Neural cell (in vitro differentiated cells): ENCODE data around the gene VKORC1. TPM values are rescaled to one million over a fixed set of nuclear protein-coding genes. Genes with fewer than 3 reads are reported as not detected.

ENCODE experiments used
- H2AFZ ChIP-seq: fragments of 200-600, 300-800 bp; sonication (generic), shearing (Covaris generic); 2 replicates; pipeline ENCODE4 v1.6.0; 2014; ENCODE audit warnings: low read depth, mild to moderate bottlenecking, antibody characterized with exemption, low read length, moderate library complexity
- H3F3A ChIP-seq: fragments of 200-600 bp; shearing (Covaris generic); 2 replicates; pipeline ENCODE4 v1.6.1; 2016; ENCODE audit warnings: mild to moderate bottlenecking, moderate library complexity, mixed read lengths, antibody characterized with exemption, low read length; ENCODE audit not compliant: insufficient read depth, poor library complexity, severe bottlenecking
- H3K27ac ChIP-seq: fragments of 200-600, 300-800 bp; sonication (generic), shearing (Covaris generic); 2 replicates; pipeline ENCODE4 v1.5.1; 2014; ENCODE audit warnings: mild to moderate bottlenecking, low read length, moderate library complexity
- H3K27me3 ChIP-seq: fragments of 300-800, 200-600 bp; sonication (generic), shearing (Covaris generic); 2 replicates; pipeline ENCODE4 v1.6.0; 2014; ENCODE audit warnings: mild to moderate bottlenecking, low read depth, low read length, moderate library complexity; ENCODE audit not compliant: insufficient read depth
- H3K36me3 ChIP-seq: fragments of 300-800, 200-600 bp; sonication (generic), shearing (Covaris generic); 2 replicates; pipeline ENCODE4 v1.5.1; 2014; ENCODE audit warnings: mild to moderate bottlenecking, antibody characterized with exemption, low read length, moderate library complexity; ENCODE audit not compliant: insufficient read depth
- H3K4me2 ChIP-seq: fragments of 300-800, 200-600 bp; sonication (generic), shearing (Covaris generic); 2 replicates; pipeline ENCODE4 v1.6.0; 2014; ENCODE audit warnings: mild to moderate bottlenecking, low read length
- H3K4me3 ChIP-seq: fragments of 300-800, 200-600 bp; sonication (generic), shearing (Covaris generic); 2 replicates; pipeline ENCODE4 v1.5.1; 2014; ENCODE audit warnings: mild to moderate bottlenecking, low read length, moderate library complexity
- H3K79me2 ChIP-seq: fragments of 200-600 bp; shearing (Covaris generic); replicated peaks from 2 replicates; pipeline ENCODE4 v1.6.0; 2014; ENCODE audit warnings: mild to moderate bottlenecking, low read length, moderate library complexity; ENCODE audit not compliant: insufficient read depth
- H3K9ac ChIP-seq: fragments of 300-800, 200-600 bp; sonication (generic), shearing (Covaris generic); 2 replicates; pipeline ENCODE4 v1.6.1; 2016; ENCODE audit warnings: mild to moderate bottlenecking, low read length, mixed read lengths
- H3K9me2 ChIP-seq: fragments of 200-600 bp; shearing (Covaris generic); 2 replicates; pipeline ENCODE4 v1.6.1; 2016; ENCODE audit warnings: mild to moderate bottlenecking, low read length, mixed read lengths; ENCODE audit not compliant: insufficient read depth
- H3K9me3 ChIP-seq: fragments of 200-600, 300-800 bp; sonication (generic), shearing (Covaris generic); 2 replicates; pipeline ENCODE4 v1.6.1; 2016; ENCODE audit warnings: mild to moderate bottlenecking, mixed run types, low read length, moderate library complexity, mixed read lengths
- H4K20me1 ChIP-seq: fragments of 200-600 bp; shearing (Covaris generic); 2 replicates; pipeline ENCODE4 v1.6.1; 2016; ENCODE audit warnings: mild to moderate bottlenecking, mixed run types; ENCODE audit not compliant: insufficient read depth
- SMC3 ChIP-seq: fragments of 450-650 bp; conservative IDR thresholded peaks from 2 replicates; pipeline ENCODE4 v1.6.1; 2014; ENCODE audit warnings: antibody characterized with exemption, mild to moderate bottlenecking, moderate library complexity; ENCODE audit not compliant: poor library complexity
- polyA plus RNA-seq: library from polyadenylated mRNA; depleted of rRNA; stranded (reverse); fragments of >200 nt; gene quantifications from 2 replicates; pipeline ENCODE4 v1.2.3, GENCODE V29; 2014

The VKORC1 gene
- polyA plus RNA-seq, 1 donor from 2014 or later, result 105 TPM

GRCh38 chr16:31042866-31043265 lies 51.7 kb downstream of the VKORC1 start:
- no peaks in the 10 kb centered on the region for H3K36me3 ChIP-seq
- no peak overlapping the region for H3K9ac ChIP-seq

More at GRCh38 chr16:31042866-31043265, 51.7 kb downstream of the VKORC1 start:
- Histone ChIP-seq H3K27ac (no peak overlapping the region), H3K79me2 (no peaks in the 10 kb centered on the region), H3K9me3 (no peaks in the 10 kb centered on the region), H3K4me2 (no peak overlapping the region), H2AFZ (no peak overlapping the region), H4K20me1 (no peaks in the 10 kb centered on the region), H3F3A (no peaks in the 10 kb centered on the region), H3K4me3 (no peak overlapping the region), H3K9me2 (no peaks in the 10 kb centered on the region), H3K27me3 (no peaks in the 10 kb centered on the region)
- TF ChIP-seq SMC3, result no peak

Other genes with a start within 250 kb of the VKORC1 start
- 39.2 and 44.9 TPM in 2 replicates for gene BCL7C, start 200.7 kb downstream of the VKORC1 start, polyA plus RNA-seq
- not detected in 2 replicates for gene CTF1, start 198.2 kb downstream of the VKORC1 start, polyA plus RNA-seq
- gene FBXL19, start 171.2 kb downstream of the VKORC1 start, polyA plus RNA-seq, result 99.6 and 124 TPM in 2 replicates
- gene ORAI3, start 145.7 kb downstream of the VKORC1 start, polyA plus RNA-seq, result 5.7 and 7.3 TPM in 2 replicates
- gene SETD1A, start 137.0 kb downstream of the VKORC1 start, polyA plus RNA-seq, result 1.4 and 3.3 TPM in 2 replicates
- gene HSD3B7, start 109.6 kb downstream of the VKORC1 start, polyA plus RNA-seq, result 1.5 and 3.4 TPM in 2 replicates
- gene STX1B, start 84.2 kb downstream of the VKORC1 start, polyA plus RNA-seq, result 4.5 and 9.2 TPM in 2 replicates
- gene STX4, start 61.2 kb downstream of the VKORC1 start, polyA plus RNA-seq, result 32.2 and 38.3 TPM in 2 replicates
- gene ZNF668, start 20.6 kb downstream of the VKORC1 start, polyA plus RNA-seq, result 17.8 and 21.3 TPM in 2 replicates
- gene ZNF646, start 20.4 kb downstream of the VKORC1 start, polyA plus RNA-seq, result 6.7 and 8.5 TPM in 2 replicates
- gene PRSS53, start 5.9 kb downstream of the VKORC1 start, polyA plus RNA-seq, result 9.3 and 13.6 TPM in 2 replicates
- gene BCKDK, start 13.6 kb upstream of the VKORC1 start, polyA plus RNA-seq, result 21.3 and 26.8 TPM in 2 replicates
- gene KAT8, start 22.9 kb upstream of the VKORC1 start, polyA plus RNA-seq, result 98.0 and 132 TPM in 2 replicates
- not detected in 2 replicates for gene PRSS8, start 40.9 kb upstream of the VKORC1 start, polyA plus RNA-seq
- 1.5 and 2.0 TPM in 2 replicates for gene PRSS36, start 55.3 kb upstream of the VKORC1 start, polyA plus RNA-seq
- gene FUS, start 85.3 kb upstream of the VKORC1 start, polyA plus RNA-seq, result 53.9 and 54.3 TPM in 2 replicates
- not detected in 2 replicates for gene PYCARD, start 108.0 kb upstream of the VKORC1 start, polyA plus RNA-seq
- 0.05 TPM in 1 of 2 replicates, not detected in the other for gene TRIM72, start 119.3 kb upstream of the VKORC1 start, polyA plus RNA-seq
- not detected in 2 replicates for gene PYDC1, start 122.3 kb upstream of the VKORC1 start, polyA plus RNA-seq
- gene ITGAM, start 165.2 kb upstream of the VKORC1 start, polyA plus RNA-seq, result not detected in 2 replicates